Activated CD4-positive, alpha-beta T cell treated with anti-CD3 and anti-CD28 coated beads for 4 hours (primary cell): ENCODE results near the gene FAM168A.

Experiments used
- DNase-seq, 2 donors: peaks; one replicate each; pipeline ENCODE4 v3.0.0-alpha.2; 2020

FAM168A gene

GRCh38 chr11:73397468-73398131, 200.3 kb downstream of the FAM168A start:
- DNase-seq, result no peak

- DNase-seq, result no peak
Measured at GRCh38 chr11:73396985-73397384, 200.9 kb downstream of the FAM168A start.

DNA sequence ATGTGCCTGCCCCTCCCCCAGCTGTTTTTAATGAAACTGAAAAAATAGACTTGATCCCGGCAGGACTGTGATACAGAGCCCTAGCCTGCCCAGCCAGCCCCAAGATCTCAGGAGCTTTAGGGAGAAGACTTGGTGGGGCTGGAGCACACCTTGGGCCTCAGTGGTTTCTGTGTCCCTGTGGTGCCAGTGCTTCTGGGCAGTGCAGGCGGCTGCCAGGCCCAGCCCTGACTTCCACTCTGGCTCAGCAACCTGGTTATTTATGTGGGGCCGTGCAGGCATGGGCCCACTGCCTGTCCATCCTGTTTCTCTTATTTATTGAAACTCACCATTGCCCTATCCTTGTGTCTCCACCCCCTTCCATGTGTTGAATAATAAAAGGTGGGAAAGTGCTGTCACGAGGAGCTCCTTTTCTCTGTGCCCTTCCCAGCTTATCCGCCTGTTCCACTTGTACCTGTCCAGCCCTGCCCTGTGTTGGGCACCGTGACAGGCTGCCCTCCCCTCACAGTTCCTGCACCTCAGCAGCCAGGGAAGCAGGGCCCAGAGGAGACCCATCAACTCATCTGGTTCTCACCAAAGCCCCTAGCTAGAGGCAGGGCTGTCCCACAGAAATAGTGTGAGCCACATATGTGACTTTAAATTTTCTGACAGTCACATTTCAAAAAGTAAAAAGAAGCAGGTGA, 201.5 kb downstream of the FAM168A start:
- no peak for DNase-seq

GRCh38 chr11:73395297-73396208, 202.4 kb downstream of the FAM168A start:
- no peak for DNase-seq

DNA sequence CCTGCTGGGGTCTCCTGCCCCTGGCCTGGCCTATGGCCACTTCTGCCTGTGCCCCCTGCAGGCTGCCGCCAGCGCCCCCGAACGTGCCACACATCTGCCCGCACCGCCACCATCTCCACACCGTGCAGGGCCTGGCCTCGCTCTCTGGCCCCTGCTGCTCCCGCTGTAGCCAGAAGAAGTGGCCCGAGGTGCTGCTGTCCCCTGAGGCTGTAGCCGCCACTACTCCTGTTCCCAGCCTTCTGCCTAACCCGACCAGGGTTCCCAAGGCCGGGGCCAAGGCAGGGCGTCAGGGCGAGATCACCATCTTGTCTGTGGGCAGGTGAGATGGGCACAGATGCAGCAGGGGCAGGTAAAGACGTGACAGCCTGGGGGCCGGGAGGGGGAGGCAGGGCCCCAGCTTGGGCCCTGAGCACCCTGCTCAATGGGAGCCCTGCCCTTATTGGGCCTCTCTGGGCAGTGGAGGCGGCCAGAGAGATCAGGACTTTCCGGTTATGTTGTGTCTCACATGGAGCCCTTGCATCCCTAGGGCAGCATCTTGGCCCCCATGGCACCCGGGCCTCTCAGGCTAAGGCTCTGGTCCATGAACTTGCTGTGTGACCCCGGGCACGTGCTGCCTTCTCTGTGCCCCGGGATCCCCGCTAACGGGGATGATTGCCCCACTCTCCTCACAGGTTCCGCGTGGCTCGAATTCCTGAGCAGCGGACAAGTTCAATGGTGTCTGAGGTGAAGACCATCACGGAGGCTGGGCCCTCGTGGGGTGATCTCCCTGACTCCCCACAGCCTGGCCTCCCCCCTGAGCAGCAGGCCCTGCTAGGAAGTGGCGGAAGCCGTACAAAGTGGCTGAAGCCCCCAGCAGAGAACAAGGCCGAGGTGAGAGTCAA, 203.3 kb downstream of the FAM168A start:
- DNase-seq, result no peak

DNA sequence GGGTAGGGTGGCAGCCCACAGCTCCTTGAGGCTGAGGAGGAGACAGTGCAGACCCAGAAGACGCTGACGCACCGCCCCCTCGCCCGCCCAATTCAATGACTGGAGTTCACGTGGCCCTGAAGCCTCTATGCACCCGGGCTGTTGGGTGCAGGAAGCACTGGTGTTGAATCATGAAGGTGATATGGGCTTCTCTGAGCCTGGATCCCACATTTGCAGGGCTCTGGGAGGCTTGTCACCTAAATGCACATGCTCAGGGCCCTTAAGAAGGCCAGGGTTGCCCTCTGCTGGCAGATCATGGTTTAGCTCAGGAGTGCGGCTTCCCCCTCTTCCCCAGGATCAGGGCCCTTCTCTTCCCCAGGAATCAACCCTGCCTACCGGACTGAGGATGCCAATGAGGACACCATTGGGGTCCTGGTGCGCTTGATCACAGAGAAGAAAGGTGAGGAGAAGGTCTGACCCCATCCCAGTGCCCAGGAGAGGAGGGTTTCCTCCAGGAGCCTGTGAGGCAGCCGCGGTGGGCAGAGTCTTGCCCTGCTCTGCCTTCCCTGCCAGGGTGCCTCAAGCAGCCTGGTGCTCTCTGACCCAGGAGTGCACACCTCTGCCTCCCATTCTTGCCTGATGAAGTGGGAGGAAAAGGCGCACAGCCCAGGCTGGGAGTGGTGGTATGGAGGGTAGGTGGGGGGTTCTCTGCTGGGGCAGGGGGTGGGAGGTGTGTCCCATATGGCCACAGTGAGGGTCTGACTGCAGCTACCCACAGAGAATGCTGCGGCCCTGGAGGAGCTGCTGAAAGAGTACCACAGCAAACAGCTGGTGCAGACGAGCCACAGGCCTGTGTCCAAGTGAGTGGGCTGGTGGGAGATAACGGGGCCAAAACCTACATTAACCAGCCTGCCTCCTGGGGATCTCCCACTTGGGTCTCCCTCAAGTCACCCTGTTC, 204.2 kb downstream of the FAM168A start:
- DNase-seq, result peak; percentile 50 to 61

GRCh38 chr11:73393011-73393380, 204.9 kb downstream of the FAM168A start:
- no peak for DNase-seq

DNA sequence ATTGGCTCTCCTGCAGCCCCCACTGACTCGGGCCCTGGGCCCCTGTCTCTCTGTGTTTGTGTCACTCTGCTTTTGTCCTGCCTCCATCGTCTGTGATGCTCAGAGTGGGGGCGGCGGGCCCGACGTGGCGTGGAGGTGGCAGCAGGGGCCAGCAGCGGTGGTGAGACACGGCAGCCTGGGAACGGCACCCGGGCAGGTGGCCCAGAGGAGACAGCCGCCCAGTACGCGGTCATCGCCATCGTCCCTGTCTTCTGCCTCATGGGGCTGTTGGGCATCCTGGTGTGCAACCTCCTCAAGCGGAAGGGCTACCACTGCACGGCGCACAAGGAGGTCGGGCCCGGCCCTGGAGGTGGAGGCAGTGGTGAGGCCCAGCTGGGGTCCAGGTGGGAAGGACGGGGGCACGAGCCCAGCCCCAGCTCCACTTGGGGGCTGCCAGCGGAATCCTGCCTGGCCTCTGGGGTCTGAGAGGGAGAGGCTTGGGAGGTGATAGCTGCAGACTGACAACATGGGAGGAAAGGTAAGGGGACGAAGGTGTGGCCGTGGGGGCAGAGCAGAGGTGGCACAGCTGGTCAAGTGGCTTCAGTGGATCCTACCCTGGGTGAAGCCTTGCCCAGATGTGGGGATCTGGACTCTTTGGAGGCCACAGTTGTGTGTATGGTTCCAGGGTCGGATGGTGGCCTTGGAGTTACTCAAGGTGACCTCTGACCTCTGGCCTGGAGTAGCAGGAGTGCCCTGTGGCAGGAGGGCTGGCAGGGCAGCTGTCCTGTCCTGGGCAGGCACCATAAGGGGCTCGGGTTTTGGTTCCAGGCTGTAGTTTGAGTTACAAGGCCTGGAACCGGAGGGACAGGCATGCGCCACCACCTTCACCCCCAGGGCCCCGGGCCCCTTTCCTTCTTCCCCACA, 205.6 kb downstream of the FAM168A start:
- DNase-seq, result no peak

DNA sequence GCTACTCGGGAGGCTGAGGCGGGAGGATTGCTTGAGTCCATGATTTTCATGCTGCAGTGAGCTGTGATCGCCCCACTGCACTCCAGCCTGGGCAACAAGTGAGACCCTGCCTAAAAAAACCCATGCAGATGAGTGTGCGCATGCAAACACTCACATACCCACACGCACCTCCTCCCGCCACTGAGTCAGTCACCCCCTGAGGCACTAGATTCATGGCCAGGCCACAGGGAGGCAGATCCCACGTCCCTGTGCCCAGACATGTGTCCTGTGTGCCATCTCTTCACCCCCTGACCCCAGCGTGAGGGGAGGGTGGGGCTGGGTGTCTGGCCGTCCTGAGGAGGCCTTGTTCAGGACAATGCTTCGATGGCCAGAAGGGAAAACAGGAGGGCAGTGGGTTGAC, 206.2 kb downstream of the FAM168A start:
- no peak for DNase-seq

GRCh38 chr11:73390601-73391565, 207.0 kb downstream of the FAM168A start:
- DNase-seq, result no peak

GRCh38 chr11:73389916-73390315, 208.0 kb downstream of the FAM168A start:
- no peak for DNase-seq

DNA sequence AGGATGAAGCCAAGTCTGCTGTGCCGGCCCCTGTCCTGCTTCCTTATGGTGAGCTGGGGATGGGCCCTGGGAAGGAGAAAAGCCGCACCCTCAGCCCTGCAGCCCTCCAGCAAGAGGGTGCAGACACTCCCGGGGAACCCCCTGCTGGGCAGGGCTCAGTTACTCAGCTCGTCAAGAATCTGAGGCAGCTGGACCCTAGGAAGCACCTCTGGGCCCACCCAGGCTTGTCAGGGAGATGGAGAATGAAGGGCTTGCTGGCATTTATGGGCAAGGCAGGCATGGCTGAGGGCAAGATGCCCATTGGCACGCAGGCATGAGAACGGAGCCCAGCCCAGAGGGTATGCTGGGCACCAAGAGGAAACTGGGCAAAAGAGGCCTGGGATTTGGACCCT, 208.8 kb downstream of the FAM168A start:
- DNase-seq, result no peak

- DNase-seq, result no peak
Measured at GRCh38 chr11:73388265-73389133, 209.4 kb downstream of the FAM168A start.

DNA sequence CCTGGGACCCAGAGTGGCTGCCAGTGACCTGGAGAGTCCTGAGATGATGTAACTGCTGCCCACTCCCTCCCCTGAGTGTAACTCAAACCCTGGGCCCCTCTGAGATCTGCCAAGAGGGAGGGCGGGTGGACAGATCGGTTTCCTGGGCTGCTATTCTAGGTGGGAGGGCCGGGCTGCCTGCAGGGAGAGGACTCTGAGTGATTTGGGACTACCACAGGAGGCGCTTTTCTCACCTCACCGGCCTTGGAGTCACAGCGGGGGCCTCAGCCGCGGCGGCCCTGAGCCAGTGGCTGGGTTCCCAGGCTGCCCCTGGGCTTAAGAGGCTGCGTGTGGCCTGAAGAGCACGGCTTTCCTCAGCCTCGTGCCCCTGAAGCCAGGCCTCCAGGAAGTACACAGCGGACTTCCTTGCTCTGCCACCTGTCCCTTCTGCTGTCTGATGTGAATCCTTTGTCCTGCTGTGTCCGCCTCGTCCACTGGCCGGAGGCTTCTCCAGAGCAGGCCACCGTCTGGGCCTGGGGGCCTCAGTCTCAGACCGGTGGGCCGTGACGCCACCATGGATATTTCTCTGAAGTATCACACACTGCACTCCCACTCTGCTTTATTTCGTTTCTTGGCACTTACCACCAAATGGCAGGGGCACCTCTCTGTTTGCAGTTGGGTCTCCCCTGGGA, 210.2 kb downstream of the FAM168A start:
- DNase-seq, result no peak

- DNase-seq, result no peak
Measured at GRCh38 chr11:73386546-73386945, 211.4 kb downstream of the FAM168A start.

GRCh38 chr11:73386016-73386415, 211.9 kb downstream of the FAM168A start:
- no peak for DNase-seq

DNA sequence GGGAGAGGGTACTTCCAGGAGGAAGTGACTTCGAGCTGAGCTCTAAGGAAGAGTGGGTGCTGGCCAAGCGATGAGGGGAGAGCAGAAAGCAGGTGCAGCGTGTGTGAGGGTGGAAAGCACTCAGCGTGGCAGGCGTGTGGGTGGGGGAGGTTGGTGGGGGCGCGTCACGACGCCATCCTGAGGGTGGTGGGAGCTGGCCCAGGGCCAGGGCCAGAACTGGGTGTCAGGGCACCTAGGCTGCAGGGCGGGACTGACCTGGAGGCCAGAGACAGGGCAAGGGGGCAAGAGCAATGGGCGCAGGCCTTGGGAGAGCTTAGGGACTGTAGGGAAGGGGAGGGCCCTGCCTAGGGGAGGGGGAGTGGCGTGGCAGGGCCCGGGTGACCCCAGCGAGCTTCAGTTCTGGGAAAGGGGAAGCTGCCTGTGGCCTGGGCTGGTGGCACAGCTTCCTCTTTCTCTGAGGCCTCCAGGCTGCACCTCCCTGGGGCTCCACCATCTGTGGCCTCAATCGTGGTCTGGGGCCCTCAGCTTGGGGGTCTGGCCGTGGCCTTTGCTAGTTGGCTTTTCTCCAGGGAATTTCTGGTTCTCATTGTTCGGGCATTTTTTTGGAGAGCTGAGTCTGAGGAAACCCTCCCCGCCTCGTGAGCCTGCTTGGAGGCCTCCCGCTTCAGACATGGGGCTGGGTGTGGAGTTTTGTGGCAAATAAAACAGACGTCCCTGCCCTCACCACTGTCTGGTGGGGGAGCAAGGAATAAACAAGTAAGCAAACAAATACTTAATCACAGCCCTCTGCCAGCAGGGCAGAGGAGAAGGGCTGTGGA, 212.8 kb downstream of the FAM168A start:
- DNase-seq, result peak; percentile 43 to 58
